Activated CD8-positive, alpha-beta memory T cell treated with anti-CD3 and anti-CD28 coated beads for 36 hours (primary cell): ENCODE results near the gene TMEM26. TPM values are rescaled to one million over a fixed set of nuclear protein-coding genes. Genes with fewer than 3 reads are reported as not detected.
"Not testable (repeated sequence)": the region's sequence is repeated elsewhere in the genome, so short reads cannot be mapped to it uniquely, and the experiment has no call there.

ENCODE experiments used
- CTCF ChIA-PET: fragments of 350-600 bp; sonication (Branson Sonifier 250); formaldehyde crosslinking; loops from one replicate; lab custom pipeline; 2021; ENCODE audit warnings: antibody characterized with exemption; lab: Charles Lee
- POLR2A ChIA-PET: fragments of 350-600 bp; sonication (Branson Sonifier 250); formaldehyde crosslinking; loops from one replicate; lab custom pipeline; 2021; ENCODE audit warnings: antibody characterized with exemption; lab: Charles Lee
- total RNA-seq, 2 experiments: library from RNA; stranded (reverse); gene quantifications; one replicate each; pipeline ENCODE4 v1.2.3, GENCODE V29; 2021

TMEM26 gene
- total RNA-seq, 2 experiments from 2014 or later: not detected

DNA sequence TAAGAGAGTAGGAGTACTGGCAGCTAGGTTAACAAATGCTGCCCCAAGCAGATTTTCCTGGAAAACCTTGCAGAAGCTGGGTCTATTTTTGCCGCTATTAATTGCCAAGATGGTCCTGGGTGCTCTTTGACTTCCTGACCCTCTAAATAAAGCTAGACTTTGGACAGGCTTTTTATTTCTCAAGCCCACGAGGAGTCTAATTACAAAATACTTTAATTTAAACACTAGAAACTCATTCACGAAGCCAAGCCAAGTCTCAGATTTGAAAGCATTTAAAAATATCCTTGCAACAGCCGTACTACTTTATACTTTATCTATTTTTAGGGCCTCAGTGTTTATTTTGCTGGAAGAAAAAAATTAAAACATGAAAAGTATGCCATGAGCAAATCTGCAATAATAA, 45.1 kb downstream of the TMEM26 start:
- ChIA-PET CTCF (no interaction called here), POLR2A (no interaction called here)

DNA sequence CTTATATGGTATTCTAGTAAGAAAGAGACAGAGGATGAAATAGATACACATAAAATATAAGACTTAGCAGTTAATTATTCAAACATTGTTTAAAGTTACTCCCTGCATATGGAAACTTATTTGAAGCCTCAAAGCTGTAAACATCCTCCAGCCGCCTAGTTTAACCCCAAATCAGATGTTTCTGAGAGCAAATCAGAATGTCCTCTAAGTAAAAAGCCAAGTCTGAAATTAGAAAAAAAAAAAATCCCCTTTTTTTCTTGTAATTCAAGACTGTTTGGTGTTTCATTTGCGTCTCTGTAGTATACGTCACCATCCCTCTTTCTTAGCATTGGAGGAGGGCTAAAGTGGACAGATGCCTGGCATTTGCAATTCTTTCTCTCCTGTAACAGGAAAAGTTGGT, 46.4 kb downstream of the TMEM26 start:
- CTCF ChIA-PET: no interaction called here
- POLR2A ChIA-PET: no interaction called here

- CTCF ChIA-PET: no interaction called here
- POLR2A ChIA-PET: no interaction called here
Measured at GRCh38 chr10:61406242-61406641, 46.9 kb downstream of the TMEM26 start.

- CTCF ChIA-PET: no interaction called here
- POLR2A ChIA-PET: no interaction called here
Measured at GRCh38 chr10:61404751-61405150, 48.4 kb downstream of the TMEM26 start.

DNA sequence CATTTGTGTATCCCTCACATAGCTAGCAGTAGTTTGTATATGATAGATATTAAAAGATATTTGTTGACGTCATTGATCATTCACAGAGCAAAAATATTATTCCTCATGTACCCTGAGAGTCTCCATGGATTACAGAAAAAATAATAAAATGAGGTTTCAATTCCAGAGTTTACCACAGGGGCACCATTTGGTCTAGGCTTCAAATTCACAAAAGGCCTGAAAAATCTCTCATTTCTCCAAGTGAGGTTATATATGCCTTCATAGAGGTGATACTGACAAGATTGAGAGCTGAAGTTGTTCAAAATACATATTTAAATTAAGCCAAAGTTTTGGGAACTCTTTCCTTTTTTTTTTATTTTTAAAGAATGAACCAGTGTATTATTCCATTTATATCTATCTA, 52.7 kb downstream of the TMEM26 start:
- POLR2A ChIA-PET: no interaction called here
- CTCF ChIA-PET: no interaction called here

DNA sequence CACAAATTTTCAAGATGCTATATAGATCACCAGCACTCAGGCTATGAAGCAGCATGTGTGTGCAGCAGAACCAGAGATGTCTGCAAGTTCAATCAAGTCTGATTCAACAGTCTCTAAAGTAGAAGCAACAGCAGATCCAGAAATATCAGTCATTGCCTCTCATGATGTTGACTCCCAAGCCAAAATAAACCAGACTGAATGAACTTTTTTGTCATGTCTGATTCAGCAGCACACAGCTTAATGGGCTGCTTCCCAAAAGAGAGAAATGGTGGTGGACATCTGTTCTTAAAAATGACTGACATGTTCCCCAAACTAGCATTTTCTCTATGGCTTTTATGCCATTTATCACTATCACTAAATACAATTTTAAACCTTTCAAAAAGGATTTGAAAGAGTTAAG, 53.8 kb downstream of the TMEM26 start:
- ChIA-PET POLR2A (no interaction called here), CTCF (no interaction called here)

DNA sequence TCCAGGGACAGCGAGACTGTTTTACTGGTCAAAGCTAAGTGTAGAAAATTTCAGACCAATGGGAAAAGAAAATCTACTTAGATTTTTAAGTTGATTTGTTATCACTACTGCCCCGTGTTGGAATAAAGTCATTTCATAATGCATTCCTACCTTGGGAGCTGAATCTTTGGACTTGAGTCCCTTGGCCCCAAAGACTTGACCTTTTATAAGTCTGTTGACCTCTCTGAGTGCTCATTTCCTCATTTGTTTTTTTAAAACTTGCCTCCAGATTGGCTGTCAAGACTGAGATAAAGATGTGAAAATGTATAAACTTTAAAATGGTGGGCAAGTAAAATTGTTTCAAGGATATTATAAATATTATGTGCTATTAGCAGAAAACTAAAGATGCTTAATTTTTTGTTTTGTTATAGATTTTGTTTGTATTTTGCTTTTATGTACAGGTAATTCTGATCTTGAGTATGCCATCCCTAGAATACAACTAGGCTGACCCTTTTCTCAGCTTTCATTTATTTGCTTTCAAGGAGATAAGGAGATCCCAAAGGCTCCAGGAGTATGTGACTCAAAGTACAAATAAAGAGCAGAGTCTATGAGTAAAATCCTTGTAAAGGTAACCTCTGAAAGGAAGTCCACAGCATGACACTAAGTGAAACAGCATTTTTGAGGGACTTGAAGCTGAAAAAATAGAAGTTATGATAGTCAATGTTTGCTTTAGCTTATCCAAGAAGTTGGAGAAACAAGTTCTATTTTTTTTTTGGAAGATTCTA, 54.6 kb downstream of the TMEM26 start:
- ChIA-PET POLR2A (no interaction called here), CTCF (interaction anchor here (1.0 kb wide), 1 partner anchor 258 kb away, joined by 3 read pairs; no protein-coding TSS in a partner anchor)

DNA sequence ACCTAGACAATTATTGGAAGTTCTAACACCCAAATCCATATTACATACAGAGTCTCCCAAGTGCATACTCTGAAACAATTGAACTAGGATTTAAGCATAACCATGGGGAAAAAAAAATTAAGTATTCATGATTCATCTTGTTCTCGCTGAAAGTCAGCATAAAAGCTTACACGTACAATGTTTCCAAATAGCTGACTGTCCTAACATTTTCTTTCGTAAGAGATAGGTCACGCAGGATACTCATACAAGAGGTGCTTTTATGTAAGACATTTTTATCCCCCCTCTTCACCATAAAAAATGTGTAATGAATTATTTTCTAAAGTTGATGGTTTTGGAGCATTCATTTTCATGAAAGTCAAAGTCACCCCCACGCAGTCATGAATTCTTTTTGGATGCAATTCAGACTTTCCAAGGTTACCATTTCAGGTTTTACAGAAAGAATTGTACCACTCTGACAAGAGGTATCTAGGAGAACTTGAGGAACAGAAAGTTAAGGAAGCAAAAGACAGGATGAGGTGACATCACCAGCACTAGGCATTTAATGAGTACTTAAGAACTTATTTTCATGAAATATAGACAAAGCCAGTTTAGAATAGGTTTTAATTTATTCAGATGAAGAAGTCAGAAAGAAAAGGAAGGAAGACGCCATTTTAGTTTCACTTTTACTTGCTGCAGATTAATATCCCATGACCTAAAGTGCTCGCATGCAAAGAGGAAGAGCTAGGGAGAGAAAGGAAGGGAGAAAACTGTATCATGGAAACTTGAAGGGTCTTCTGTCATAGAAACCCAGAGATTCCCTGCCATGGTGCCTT, 55.8 kb downstream of the TMEM26 start:
- POLR2A ChIA-PET: no interaction called here
- CTCF ChIA-PET: no interaction called here

GRCh38 chr10:61391281-61391680, 61.9 kb downstream of the TMEM26 start:
- POLR2A ChIA-PET: no interaction called here
- CTCF ChIA-PET: no interaction called here

DNA sequence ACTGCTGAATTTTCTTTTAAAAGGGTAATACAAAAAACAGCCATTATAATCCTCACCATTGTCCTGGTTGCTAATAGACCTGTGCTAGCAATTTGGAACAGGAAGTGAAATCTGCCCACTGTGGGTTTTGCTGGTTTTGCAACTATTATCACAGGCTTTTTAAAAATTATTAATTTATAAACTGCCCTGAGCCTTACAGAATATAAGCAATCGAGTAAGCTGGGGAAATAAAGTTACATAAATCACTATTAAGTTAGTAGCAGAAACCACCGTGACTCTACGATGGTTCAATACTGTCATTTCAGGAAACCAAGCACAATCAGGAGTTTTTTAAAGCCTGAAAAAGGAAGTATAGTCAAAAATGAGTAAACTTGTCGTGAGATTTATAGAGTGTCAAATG, 62.3 kb downstream of the TMEM26 start:
- CTCF ChIA-PET: no interaction called here
- POLR2A ChIA-PET: no interaction called here

DNA sequence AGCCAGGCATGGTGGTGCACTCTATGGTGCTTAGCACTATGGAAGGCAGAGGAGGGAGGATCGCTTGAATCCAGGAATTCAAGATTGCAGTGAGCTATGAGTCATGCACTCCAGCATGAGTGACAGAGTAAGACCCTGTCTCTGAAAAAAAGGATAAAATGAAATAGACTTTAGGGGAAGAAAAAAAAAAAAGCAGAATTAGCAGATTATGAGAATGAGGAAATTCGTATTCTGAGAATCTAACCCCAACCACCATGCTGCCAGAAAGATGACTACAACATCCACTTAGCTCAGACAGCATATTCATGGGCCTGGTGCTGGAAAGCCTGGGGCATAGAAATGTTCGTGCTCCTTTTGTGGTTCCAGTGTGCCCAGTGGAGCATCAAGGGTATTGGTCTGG, 63.3 kb downstream of the TMEM26 start:
- POLR2A ChIA-PET: no interaction called here
- CTCF ChIA-PET: no interaction called here

DNA sequence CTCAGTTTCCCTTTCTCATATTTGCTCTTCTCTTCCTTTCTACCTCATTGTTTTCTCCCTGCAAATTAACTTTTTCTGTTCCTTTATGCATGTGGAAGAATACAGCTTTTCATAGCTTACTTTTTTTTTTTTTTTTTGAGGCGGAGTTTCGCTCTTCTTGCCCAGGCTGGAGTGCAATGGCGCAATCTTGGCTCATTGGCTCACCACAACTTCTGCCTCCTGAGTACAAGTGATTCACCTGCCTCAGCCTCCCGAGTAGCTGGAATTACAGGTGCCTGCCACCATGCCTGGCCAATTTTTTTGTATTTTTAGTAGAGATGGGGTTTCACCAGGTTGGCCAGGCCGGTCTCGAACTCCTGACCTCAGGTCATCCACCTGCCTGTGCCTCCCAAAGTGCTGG, 64.2 kb downstream of the TMEM26 start:
- CTCF ChIA-PET: interaction anchor here (0.6 kb wide), 1 partner anchor 362 kb away, joined by 5 read pairs; no protein-coding TSS in a partner anchor
- POLR2A ChIA-PET: not testable (repeated sequence)

DNA sequence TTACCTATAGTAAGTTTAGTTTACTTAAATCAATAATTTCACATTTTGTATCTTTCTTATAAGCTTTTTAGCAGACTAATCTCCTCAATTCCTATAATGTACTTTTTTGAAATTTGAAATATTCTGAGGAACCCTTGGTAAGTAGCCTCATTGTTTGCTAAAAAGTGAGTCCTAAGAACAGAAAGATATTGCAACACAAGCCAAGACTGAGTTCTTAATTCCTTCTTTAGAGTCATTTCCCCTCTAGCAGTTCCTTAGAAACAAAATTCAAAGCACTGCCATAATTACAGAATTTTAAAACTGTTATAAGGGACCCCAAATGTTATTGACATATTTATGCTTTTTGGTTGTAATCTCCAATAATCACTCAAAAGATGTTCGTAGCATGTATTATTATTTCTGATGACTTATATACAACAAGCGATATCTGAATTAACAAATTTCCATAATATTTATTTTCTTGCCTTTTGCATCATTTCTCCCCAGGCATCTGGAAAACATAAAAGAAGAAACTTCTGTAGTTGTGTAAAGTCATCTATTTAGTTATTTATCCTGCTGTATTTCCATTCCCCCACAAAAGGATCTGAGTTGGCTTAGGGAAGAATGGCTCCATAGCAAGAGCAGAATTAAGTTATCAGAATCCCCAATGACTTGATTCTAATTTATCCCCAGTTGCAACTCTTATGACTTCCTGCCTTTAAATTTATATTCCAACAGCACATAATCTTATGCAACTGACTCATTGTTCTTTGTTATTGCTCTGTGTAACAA, 67.8 kb downstream of the TMEM26 start:
- CTCF ChIA-PET: no interaction called here

GRCh38 chr10:61381153-61381552, 72.0 kb downstream of the TMEM26 start:
- POLR2A ChIA-PET, CTCF ChIA-PET: not testable (repeated sequence)

More for the DNA sequence above, 67.8 kb downstream of the TMEM26 start:
- POLR2A ChIA-PET: no interaction called here

DNA sequence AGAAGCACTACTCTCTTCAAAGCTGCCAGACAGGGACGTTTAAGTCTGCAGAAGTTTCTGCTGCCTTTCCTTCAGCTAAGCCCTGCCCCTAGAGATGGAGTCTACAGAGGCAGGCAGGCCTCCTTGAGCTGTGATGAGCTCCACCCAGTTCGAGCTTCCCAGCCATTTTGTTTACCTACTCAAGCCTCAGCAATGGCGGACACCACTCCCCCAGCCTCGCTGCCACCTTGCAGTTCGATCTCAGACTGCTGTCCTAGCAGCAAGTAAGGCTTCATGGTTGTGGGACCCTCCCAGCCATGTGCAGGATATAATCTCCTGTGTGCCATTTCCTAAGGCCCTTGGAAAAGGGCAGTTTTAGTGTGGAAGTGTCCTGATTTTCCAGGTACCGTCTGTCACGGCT, 74.3 kb downstream of the TMEM26 start:
- ChIA-PET POLR2A (no interaction called here), CTCF (no interaction called here)

DNA sequence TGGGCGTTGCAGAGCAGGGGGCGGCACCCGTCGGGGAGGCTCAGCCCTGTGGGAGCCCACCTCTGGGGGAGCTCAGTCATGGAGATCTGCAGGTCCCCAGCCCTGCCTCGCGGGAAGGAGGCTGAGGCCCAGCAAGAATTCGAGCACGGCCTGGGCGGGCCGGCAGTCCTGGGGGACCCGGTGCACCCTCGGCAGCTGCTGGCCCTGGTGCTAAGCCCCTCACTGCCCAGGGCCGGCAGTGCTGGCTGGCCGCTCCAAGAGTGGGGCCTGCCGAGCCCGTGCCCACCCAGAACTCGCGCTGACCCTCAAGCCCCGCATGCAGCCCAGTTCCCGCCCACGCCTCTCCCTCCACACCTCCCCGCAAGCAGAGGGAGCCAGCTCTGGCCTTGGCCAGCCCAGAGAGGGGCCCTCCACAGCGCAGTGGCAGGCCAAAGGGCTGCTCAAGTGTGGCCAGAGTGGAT, 76.2 kb downstream of the TMEM26 start:
- CTCF ChIA-PET: no interaction called here
- POLR2A ChIA-PET: no interaction called here

- POLR2A ChIA-PET: no interaction called here
- CTCF ChIA-PET: no interaction called here
Measured at GRCh38 chr10:61376377-61376776, 76.8 kb downstream of the TMEM26 start.

DNA sequence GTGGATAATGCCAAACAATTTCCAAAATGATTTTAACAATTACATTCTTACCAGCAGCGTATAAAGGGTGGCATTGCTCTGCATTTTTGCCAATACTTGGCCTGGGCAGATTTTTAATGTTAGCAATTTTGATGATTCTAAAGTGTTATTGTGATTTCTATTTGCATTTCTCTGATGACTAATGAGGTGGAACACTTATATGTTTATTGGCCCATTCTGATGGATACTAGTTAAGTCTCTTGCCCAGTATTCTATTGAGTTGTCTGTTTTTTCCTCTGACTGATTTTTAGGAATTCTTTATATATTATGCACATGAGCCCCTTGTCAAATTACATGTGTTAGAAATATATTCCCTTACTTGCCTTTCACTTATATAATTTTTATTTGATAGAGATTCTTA, 86.8 kb downstream of the TMEM26 start:
- POLR2A ChIA-PET: no interaction called here
- CTCF ChIA-PET: no interaction called here

DNA sequence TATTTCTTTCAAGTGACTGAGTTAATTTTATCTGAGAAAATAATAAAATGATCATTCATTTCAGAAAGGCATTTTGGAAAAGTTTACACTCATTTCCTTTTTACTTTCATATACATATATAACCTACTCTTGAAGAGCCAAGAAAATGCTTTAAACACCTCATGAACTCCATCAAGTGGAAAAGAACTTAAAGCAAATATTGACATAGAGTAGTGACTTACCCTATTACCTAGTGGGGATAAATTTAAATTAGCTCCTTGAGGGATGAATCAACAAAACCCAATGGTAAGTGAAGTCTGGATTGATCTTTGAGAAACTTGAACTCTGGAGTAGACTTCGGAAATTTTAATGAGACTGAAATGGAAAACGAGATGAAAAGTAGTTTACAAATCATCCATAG, 88.6 kb downstream of the TMEM26 start:
- ChIA-PET POLR2A (no interaction called here), CTCF (no interaction called here)

GRCh38 chr10:61363006-61363405, 90.2 kb downstream of the TMEM26 start:
- CTCF ChIA-PET: no interaction called here
- POLR2A ChIA-PET: no interaction called here
